Peyer's patch (tissue), 4 donors: ENCODE data around the gene TECPR2.

Experiments used
- CTCF ChIP-seq, 6 experiments: fragments of 450-650 bp in 4 of 6; fragments of 200-600 bp in 2 of 6; sonication (generic) in 1 of 6; IDR thresholded peaks; one replicate each; pipeline ENCODE4 v1.5.1; 2017 to 2019; ENCODE audit warnings: antibody characterized with exemption in 6 of 6, mild to moderate bottlenecking in 3 of 6, moderate library complexity in 1 of 6
- POLR2A ChIP-seq, 2 donors: fragments of 450-650 bp; IDR thresholded peaks; one replicate each; pipeline ENCODE4 v1.5.1; 2017; ENCODE audit warnings: antibody characterized with exemption in 2 of 2, mild to moderate bottlenecking in 2 of 2, moderate library complexity in 2 of 2

GRCh38 chr14:102392506-102392905 lies 29.8 kb downstream of the TECPR2 start:
- TF ChIP-seq POLR2A (IDR thresholded peaks at IDR 0.05): no peak
- TF ChIP-seq CTCF (IDR thresholded peaks at IDR 0.05): no peak
